HG03095 (cell line): Measurements from ENCODE around the gene TBRG4.
"Not testable (repeated sequence)": the region's sequence is repeated elsewhere in the genome, so short reads cannot be mapped to it uniquely, and the experiment has no call there.

ENCODE experiments used
- ATAC-seq: cut with Tn5 transposase; IDR thresholded peaks from one replicate; pipeline ENCODE4 v1.9.1; 2021; ENCODE audit warnings: moderate library complexity; ENCODE audit not compliant: unreplicated experiment

Gene TBRG4

DNA sequence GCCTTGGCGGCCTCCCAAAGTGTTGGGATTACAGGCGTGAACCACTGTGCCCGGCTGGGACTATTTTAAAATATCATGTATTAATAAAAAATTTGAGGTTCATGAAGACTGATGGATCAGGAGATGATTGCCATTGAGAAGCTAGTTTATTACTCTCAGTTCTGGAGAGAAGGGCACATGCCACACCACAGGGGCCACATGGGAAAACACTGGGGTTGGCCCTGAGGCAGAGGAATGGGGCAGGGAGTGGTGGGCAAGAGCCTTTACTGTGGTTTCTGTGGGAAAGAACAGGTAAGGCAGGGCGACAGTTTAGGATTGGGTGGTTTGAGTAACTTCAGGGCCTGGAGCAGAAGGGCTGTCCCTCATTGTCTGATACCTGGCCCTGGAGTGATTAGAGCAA is 6.8 kb upstream of the TBRG4 start:
- ATAC-seq: no peak

DNA sequence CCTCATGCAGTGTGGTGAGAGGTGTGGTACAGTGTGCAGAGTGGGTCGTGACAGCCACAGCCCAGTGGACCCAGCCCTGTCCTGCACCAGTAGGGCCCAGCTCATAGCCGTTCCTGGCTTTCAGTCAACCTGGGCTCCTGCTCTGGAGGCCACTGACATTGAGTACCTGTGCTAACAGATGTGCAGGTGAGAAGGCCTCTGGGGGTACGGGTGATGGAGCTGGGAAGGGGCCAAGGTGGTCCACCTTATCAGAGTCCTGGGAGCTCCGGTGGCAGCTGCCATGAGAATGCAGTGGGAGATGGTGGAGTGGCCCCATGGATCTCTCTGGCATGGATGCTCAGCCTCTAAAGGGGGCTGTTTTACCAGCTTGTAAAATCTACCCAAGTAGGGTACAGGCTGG is 6.1 kb upstream of the TBRG4 start:
- no peak for ATAC-seq

DNA sequence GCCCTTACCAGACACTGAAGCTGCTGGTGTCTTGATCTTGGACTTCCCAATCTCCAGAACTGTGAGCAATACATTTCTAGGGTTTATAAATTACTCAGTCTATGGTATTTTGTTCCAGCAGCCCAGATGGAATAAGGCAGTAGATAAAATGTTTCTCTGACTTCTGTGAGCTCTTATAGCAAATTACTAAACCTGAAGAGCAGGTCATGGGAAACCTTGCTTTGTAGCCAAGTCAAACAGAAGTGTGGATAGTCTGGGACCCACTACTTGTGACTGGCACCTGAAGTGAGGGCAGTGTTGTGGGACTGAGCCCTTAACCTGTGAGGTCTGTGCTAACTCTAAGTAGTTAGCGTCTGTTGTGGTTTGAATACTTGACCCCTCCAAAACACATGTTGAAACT is 4.6 kb upstream of the TBRG4 start:
- ATAC-seq: no peak

DNA sequence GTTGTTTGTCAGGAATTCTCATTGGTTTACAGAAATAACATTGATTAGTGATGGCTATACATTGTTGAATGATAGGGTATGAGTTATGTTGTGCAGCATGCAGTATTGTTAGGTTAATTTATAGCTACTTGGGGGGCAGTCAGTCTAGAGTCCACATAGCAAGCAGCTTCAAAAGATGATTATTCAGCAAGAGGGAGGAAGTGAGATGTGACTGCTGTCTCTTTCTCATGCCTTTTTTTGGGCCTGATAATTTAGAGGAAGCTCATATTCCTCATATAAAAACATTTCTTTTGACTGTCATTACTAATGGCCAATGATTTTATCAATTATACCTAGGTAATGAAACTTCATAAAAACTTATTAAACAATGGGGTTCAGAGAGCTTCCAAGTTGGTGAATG is 3.4 kb upstream of the TBRG4 start:
- ATAC-seq: no peak

DNA sequence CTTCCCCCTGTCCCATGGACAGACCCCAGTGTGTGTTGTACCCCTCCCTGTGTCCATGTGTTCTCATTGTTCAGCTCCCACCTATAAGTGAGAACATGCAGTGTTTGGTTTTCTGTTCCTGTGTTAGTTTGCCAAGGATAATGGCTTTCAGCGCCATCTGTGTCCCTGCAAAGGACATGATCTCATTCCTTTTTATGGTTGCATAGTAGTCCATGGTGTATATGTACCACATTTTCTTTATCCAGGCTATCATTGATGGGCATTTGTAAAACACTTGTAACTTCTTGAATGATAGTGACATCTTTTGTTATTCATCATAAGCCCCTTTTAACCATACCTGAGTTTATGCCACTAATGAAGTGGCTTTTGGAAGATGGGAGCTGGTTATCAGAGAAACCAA is 2.8 kb upstream of the TBRG4 start:
- ATAC-seq: not testable (repeated sequence)

DNA sequence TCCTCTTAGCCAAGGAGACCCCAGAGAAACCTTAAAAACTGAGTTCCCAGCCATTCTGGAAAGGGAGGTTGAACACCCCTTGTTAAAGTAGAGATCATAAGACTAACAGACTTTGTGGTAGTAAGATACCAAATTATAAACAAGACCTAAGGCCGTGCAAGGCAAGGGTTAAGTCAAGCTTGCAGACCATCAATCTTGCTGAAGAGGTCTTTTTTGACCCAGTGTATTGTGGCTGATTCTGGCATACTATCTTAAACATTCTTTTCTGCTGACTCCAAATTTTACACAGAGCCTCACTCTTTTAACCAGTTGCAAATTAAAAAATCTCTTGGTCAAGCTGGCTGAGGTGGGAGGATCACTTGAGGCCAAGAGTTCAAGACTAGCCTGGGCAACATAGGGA is 1.2 kb upstream of the TBRG4 start:
- no peak for ATAC-seq

DNA sequence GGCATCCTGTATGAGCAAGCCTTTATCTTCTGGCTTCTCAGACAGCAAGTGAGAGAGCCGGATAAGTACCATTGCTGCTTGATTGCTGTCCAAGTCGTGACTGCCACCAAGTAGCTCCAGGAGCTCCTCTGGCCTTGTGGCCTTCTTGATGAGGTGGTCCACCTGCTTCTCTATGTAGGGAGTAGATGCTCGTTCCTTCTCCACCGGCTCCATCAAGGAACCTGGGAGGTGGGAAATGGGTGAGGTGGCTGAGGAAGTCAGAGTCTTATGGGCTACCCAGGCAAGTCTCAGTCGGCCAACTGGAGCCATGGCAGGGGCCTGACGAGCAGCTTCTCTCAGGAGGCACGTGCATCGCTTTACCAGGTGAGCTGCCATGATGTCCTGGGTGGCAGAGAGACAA is 2.6 kb downstream of the TBRG4 start:
- no peak for ATAC-seq

DNA sequence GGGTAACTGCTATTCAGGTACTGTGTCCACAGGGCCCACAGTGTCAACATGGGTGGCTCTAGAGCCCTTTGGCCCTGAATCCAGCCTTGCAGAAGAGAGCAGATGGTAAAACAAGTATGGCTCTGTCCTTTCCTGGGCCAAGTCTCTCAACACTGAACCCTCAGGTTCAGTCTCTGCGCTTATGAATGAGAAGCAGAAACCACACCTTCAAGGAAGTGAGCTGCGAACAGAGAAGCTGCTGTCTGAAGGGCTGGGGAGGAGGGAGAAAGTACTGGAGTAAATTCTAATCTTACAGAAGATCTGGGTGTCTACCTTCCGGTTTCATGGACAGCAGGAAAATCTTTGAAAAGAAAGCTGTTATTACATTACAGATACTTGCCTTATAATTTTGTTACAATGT is 4.1 kb downstream of the TBRG4 start:
- no peak for ATAC-seq

DNA sequence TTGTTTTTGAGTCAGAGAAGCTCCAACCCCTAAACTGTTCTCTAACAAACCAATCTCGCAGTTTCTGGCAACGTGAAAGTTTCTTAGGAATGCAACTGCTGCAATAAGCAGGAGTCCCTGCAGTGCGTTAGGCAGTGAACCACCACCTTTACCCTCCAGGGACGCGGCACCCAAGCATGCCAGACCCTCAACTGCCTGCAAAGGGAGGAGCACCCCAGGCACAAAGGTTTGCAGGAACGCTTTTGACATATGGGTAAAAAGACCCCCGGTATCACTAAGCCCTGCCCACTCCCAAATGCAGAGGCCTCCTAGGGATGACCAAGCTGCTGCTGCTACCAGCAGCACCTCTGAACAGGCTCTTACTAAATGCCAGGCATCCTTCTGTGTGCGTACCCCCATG is 4.7 kb downstream of the TBRG4 start:
- ATAC-seq: no peak

DNA sequence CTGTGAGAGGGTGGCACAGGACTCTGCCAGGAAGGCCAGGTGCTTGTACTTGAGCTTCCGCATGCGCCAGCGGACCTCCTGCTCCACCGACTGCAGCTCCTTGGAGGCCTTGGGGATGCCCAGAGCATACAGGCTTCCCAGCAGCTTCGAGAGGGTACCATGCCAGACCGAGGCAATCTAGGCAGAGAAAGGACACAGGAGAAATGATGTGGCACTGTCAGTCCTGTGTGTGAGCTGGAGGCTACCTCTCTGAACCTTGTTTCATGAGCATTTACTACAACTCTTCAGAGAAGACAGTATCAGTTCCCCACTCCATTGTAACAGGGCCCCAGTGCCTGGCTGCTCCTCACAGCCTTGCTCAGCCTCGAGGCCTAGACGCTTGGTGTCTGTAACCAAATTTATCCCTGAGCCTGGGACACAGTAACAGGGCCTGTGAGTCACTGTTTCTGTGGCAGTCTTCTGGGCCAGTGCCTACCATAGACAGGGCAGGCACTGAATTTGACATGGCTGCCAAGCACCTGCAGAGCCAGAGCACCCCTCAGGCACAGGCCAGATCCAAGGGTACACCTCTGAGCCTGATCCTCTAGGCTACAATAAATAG is 5.8 kb downstream of the TBRG4 start:
- ATAC-seq: no peak

DNA sequence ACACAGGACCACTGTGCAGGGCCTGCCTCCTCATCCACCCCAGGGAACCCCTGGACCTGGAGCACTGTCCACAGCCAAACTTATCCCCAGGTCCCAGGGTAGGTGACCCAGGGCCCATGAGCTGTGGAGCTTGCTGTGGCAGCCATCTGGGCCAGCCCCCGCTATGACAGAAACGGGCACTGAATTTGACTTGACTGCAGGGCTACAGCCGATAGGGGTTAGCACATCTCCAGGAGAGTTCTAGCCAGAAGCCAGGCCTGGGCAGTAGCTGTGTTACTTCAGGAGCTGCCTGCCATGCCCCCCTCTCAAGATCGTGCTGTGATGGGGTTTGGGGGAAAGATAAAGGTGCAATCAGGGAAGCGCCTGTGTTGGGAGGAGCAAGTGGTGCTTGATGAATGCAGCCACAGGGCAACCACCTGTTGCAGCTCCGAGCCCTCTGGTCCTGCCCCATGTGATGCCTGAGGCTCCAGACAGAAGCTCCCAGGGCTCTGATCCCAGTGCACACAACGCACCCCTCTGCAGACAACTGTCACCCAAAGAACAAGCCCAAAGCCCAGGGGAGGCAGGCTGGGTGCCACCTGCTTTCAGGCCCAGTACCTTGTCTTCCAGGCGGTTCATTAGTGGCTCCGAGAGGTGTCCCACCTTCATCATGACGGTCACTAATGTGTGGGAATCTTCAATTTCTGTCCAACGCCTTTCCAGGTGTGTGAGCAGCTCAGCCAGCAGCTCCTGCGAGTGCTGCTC is 6.5 kb downstream of the TBRG4 start:
- no peak for ATAC-seq

DNA sequence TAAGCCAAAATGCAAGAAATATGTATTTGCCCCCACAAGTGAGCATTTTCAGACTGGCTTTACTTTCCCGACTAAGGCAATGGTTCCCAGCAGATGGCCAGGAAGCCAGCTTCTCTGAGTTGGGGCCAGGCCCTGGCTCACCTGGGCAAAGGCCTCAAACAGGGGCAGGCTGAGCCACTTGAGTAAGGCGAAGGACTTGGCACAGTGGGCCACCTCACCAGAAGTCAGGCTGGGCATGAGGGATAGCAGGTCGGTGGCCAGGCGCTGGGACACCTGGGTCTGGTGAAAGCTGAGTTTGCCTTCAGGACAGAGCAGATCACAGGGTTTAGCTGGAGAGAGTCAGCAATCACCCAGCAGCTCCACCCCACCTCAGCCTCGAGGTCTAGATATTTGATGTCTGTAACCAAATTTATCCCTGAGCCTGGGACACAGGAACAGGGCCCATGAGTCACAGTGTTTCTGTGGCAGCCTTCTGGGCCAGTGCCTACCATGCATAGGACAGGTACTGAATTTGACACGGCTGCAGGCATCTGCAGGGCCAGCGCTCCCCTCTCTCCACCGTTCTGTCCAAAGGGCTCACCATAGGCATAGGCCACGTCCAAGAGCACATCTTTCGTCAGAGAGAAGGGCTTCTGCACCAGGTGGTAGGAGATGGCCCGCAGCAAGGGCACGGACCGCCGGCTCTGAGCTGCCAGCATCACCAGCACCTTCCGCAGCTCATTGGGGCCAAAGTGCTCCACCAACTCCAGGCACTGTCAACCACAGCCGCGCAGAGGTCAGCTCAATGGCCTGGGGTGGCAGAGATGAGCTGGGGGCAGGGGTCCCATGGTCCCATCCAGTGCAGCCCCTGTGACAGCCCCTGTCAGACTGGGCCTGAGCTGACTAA is 7.3 kb downstream of the TBRG4 start:
- no peak for ATAC-seq

DNA sequence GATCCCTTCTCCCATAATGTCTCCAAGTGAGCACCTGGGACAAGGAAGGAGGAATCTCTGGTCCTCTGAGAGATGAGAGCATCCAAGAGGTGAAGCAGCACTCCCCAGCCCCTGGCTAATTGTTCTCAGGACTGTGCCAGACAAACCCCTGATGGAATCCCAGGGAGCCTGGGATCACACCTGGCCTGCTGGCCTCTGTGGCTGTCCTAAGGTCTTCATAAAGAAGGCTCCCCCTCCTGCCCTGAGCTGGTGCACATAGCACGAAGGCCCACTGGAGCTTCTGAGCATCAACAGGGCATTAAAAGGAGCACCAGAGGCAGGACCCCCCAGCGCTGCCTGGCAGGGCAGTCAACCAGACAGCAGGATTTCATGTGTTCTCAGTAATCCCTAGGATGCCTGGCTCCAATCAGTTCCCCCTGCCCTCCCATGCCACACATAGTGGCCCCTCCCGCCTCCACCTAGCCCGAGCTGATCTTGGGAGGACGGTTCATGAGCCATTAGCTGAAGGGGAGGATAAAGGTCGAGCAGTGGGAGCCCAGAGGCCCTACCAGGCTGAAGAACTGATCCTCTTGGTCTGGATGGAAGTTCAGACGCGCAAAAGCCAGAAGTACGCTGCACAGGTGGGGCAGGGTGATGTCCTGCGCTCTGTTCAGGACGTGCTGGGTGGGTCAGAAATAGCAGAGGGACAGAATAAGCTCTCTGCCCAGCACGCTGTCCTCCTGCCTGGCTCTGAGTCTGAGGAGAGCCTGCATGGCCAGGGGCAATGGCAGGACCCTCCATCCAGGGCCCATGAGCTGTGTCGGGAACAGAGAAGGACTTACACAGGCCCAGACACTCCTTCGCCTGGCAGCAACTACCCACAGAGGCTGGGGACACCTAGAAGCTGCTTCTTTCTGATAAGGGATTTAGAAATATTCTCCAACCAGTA is 8.4 kb downstream of the TBRG4 start:
- no peak for ATAC-seq

DNA sequence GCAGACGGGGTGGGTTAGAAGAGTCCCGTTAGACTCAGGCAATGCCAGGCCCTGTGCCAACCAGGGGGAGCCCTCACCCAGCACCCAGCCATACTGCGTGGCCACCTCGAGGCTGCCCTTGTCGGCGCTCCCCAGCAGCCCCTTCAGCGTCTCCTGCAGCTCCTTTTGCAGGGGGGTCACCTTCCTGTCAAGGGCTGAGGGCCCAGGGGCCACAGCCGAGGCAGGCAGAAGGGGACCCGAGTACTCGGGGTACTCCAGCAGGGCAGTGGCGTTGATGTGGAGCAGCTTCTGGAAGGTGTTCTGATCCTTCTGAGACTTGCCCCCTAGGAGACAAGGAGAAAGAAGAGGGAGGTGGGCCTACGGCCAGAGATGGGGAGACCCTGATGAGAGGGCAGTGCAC is 9.7 kb downstream of the TBRG4 start:
- no peak for ATAC-seq

DNA sequence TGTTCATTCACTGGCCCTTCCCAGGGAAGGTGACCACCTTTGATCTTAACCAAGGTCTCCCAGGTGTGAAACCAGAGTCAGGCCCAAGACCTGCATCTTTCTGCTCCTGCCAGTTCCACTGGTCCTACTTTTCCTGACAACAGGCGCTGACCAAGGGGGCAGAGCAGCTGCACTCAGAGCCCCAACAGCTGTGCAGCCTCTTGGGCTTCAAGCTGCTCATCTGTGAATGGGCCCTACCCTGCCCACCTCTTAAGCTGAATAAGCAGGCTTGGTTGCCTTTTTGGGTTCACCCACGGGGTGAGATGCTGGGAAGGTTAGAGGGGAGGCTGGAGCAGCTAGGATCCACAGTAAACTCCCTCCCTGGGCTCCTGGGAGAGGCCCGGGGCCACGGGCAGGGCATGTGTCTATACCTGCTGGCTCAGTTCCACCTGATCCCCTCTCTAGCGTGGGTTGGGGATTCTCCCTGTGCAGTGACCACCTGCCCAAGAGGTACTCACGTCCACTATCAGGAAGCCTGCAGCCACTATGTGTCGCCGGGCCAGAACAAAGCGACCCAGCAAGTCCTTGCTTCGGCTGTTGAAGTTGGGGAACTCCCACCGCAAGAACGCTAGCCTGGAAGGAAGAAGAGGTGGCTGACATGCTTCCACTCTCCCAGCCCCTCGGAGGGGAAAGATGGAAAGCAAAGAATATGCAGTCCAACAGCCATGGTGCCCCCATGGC is 10.6 kb downstream of the TBRG4 start:
- ATAC-seq: no peak

DNA sequence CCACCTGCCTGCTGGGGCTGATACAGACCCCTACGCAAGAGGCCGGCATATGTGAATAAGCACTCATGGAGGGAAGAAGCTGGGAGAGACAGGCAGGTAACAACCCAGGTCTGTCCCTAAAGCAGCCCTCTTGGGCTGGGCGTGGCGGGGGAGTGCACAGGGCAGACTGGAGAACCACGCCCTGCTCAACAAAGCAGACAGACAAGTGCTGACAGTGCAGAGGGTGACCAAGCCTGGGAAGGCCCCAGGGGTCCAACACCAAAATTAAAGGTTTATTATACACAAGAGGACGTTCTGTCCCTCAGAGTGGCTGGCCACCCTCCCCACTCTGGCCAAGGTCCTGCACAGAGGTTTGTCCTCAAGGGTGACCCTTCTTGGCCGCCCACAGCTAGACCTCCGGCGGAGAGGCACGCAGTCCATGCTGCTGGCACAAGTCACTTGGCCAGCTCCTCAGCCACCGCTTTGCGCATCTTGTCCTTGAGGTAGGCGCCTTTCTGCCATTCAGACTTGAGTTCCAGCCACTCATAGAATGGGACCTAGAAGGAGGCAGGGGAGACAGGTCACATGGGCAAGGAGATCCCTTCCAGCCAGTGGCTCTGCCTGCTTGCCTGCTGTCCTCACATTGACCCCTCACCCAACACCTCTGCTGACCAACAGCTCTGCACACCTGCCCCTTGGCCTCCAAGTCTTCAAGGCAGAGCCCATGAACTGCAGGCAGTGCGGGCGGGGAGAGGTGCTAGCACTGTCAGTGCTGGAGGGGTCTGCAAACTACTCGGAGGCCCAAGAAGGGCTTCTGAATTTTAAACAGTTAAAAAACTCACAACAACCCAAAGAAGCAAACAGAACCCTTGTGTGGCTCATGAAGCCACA is 11.4 kb downstream of the TBRG4 start:
- no peak for ATAC-seq

DNA sequence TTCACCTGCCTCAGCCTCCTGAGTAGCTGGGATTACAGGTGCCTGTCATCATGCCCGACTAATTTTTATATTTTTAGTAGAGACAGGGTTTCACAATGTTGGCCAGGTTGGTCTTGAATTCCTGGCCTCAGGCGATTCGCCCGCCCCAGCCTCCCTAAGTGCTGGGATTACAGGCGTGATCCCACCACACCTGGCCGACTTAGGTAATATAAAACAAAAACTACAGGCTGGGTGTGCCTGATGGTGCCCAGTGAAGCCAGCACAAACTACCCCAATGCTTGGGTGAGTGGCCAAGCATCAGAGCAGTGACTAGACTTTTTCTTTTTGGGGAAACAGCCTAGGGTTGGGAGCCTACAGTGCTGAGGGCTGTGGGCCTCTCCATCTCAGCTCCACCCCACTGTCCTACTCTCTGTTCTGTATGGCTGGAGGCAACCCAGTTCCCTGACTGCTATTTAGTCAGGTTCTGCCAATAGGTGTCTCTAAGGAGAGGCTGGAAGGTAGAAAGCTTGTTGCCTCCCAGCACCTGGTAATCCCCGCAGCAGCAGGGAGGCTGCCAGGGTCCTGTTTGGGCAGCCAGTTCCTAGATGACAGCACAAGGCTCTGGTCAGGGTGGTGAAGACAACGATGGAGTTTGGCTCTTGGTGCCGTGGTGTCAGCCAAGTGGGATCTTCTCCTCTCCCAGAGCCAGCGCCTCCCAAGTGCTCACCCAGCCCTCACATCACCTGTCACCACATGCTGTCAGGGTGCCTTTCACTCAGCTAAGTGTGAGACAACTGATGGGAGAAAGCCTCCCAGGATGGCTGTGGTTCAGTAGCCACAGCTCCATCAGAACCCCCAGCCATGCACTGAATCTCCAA is 12.3 kb downstream of the TBRG4 start:
- ATAC-seq: no peak

DNA sequence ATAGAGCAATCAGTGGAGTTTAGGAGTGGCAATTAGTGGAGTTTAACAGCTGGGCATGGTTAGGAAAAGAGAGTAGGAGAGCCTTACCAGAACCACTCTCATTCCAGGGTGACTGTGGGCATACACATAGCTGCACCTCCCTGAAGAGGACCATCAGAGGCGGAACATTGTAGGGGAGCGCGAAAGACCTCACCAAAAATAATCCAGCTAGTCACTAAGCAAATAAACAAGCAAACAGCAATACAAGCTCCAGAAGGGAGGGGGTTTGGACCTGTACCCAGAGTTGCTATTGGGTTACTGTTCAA is 18.6 kb downstream of the TBRG4 start:
- ATAC-seq: no peak
